GM12878 (cell line): Measurements from ENCODE around the gene LRIG3. TPM values are rescaled to one million over a fixed set of nuclear protein-coding genes. Genes with fewer than 3 reads are reported as not detected.

Experiments
- ATAC-seq: fragments of 200-7000 bp; cut with Tn5 transposase; 3 replicates; pipeline ENCODE4 v1.9.1; 2020; ENCODE audit warnings: mild to moderate bottlenecking, moderate library complexity
- BruUV-seq: library from RNA; stranded (reverse); fragments of 400-500 nt; replicated peaks from 2 replicates; lab custom pipeline; 2021; lab: Mats Ljungman, UMichigan
- CTCF ChIA-PET: fragments of 300-600 bp; sonication (Branson Sonifier 250); formaldehyde crosslinking; extraction: SDS; loops from one replicate; lab custom pipeline; 2021; ENCODE audit warnings: inconsistent platforms; lab: Yijun Ruan, JAX
- POLR2A ChIA-PET: fragments of 350-600 bp; formaldehyde crosslinking; extraction: SDS; loops from one replicate; lab custom pipeline; 2021; ENCODE audit warnings: inconsistent platforms; lab: Charles Lee
- RAD21 ChIA-PET: fragments of 300-600 bp; sonication (Branson Sonifier 250); formaldehyde crosslinking; loops from one replicate; lab custom pipeline; 2023; ENCODE audit warnings: antibody characterized with exemption; ENCODE audit not compliant: unreplicated experiment; lab: Charles Lee
- SMC1A ChIA-PET: fragments of 300-600 bp; sonication (Branson Sonifier 250); formaldehyde crosslinking; loops from one replicate; lab custom pipeline; 2023; ENCODE audit not compliant: unreplicated experiment, uncharacterized antibody; lab: Charles Lee
- DNase-seq: peaks from one replicate; pipeline ENCODE4 v3.0.0-alpha.2; 2011; ENCODE audit warnings: low read depth, low spot score
- FAIRE-seq: peaks from 3 replicates; lab custom pipeline; 2011; peaks lifted over from hg19 to GRCh38; lab: Jason Lieb, UNC
- H2AFZ ChIP-seq: 2 replicates; pipeline ENCODE4 v1.6.0; 2011; ENCODE audit warnings: low read depth, low read length, control low read depth; ENCODE audit not compliant: control insufficient read depth
- H3K27ac ChIP-seq: 2 replicates; pipeline ENCODE4 v1.5.1; 2011; ENCODE audit warnings: control low read depth; ENCODE audit not compliant: control insufficient read depth, insufficient read depth
- H3K27me3 ChIP-seq, 2 experiments: replicated peaks in 1 of 2; 2 replicates each; pipeline versions ENCODE4 v1.6.0 to v1.6.1; 2011; ENCODE audit warnings: low read length in 1 of 2; ENCODE audit not compliant: control insufficient read depth in 2 of 2, insufficient read depth in 2 of 2
- H3K36me3 ChIP-seq, 2 experiments: 2 replicates each; pipeline ENCODE4 v1.5.1; 2011; ENCODE audit warnings: low read length in 1 of 2; ENCODE audit not compliant: control insufficient read depth in 2 of 2, insufficient read depth in 2 of 2
- H3K4me1 ChIP-seq: 2 replicates; pipeline ENCODE4 v1.6.1; 2011; ENCODE audit warnings: mild to moderate bottlenecking, low read length, moderate library complexity, mixed read lengths; ENCODE audit not compliant: control insufficient read depth, insufficient read depth
- H3K4me2 ChIP-seq: 2 replicates; pipeline ENCODE4 v1.6.0; 2011; ENCODE audit warnings: control low read depth; ENCODE audit not compliant: control insufficient read depth, insufficient read depth
- H3K4me3 ChIP-seq: fragments of 200-600 bp; sonication (generic); 2 replicates; pipeline ENCODE4 v1.5.1; 2016
- H3K79me2 ChIP-seq: 2 replicates; pipeline ENCODE4 v1.6.0; 2011; ENCODE audit warnings: low read length; ENCODE audit not compliant: control insufficient read depth, insufficient read depth
- H3K9ac ChIP-seq: 2 replicates; pipeline ENCODE4 v1.8.0; 2011; ENCODE audit warnings: low read length, control low read depth, mixed read lengths; ENCODE audit not compliant: control insufficient read depth, insufficient read depth
- H3K9me3 ChIP-seq: replicated peaks from 3 replicates; pipeline ENCODE4 v1.5.1; 2011; ENCODE audit warnings: mild to moderate bottlenecking, low read length; ENCODE audit not compliant: control insufficient read depth, insufficient read depth
- H4K20me1 ChIP-seq: 2 replicates; pipeline ENCODE4 v1.6.0; 2011; ENCODE audit not compliant: control insufficient read depth, insufficient read depth
- BCL3 ChIP-seq: IDR thresholded peaks from 2 replicates; pipeline ENCODE4 v1.6.1; 2011; ENCODE audit warnings: borderline replicate concordance, low read depth, mild to moderate bottlenecking, moderate library complexity, low read length; ENCODE audit not compliant: insufficient read depth, poor library complexity, severe bottlenecking
- CUX1 ChIP-seq: IDR thresholded peaks from 2 replicates; pipeline ENCODE4 v1.6.1; 2012; ENCODE audit warnings: improper control_type of control experiment, low read depth, low read length; ENCODE audit not compliant: insufficient replicate concordance
- FOXK2 ChIP-seq: fragments of 450-650 bp; IDR thresholded peaks from 2 replicates; pipeline ENCODE4 v1.6.1; 2017; ENCODE audit warnings: mild to moderate bottlenecking, moderate library complexity
- GATAD2B ChIP-seq: fragments of 450-650 bp; conservative IDR thresholded peaks from 2 replicates; pipeline ENCODE4 v1.6.1; 2017; ENCODE audit warnings: low read depth, mild to moderate bottlenecking, moderate library complexity
- HSF1 ChIP-seq: fragments of 150-350 bp; IDR thresholded peaks from 2 replicates; pipeline ENCODE4 v1.6.1; 2014; ENCODE audit warnings: mild to moderate bottlenecking, low read depth, low read length
- IRF4 ChIP-seq: IDR thresholded peaks from 2 replicates; pipeline ENCODE4 v1.6.1; 2011; ENCODE audit warnings: low read depth, low read length
- LARP7 ChIP-seq: fragments of 450-650 bp; IDR thresholded peaks from 2 replicates; pipeline ENCODE4 v1.6.1; 2017; ENCODE audit warnings: mild to moderate bottlenecking
- SKIL ChIP-seq: fragments of 450-650 bp; IDR thresholded peaks from 2 replicates; pipeline ENCODE4 v1.6.1; 2017; ENCODE audit warnings: mild to moderate bottlenecking, low read depth, inconsistent platforms; ENCODE audit not compliant: poor library complexity, severe bottlenecking
- SP1 ChIP-seq: IDR thresholded peaks from one replicate; pipeline ENCODE4 v1.6.1; 2011; ENCODE audit warnings: low read depth, low read length
- ZNF622 ChIP-seq: fragments of 450-650 bp; IDR thresholded peaks from 2 replicates; pipeline ENCODE4 v1.6.1; 2017; ENCODE audit warnings: mild to moderate bottlenecking, inconsistent platforms
- WGBS: methylation state at CpG from one replicate; pipeline ENCODE4 v1.1.6; 2016; ENCODE audit warnings: low lambda C conversion rate; ENCODE audit not compliant: insufficient replicate concordance, insufficient coverage; ENCODE audit errors: missing lambda C conversion rate; 5-methylcytosine and 5-hydroxymethylcytosine counted together
- in situ Hi-C: fragments of 300-500 bp; cut with MboI; formaldehyde crosslinking; loops from 9 replicates; pipeline ENCODE4 v1.14.3; 2018; ENCODE audit warnings: mixed read lengths
- intact Hi-C: fragments of 100-400 bp; cut with micrococcal nuclease; formaldehyde crosslinking; loops from one replicate; pipeline ENCODE4 v1.14.2; 2022; ENCODE audit not compliant: unreplicated experiment
- polyA plus RNA-seq, 11 experiments: library from polyadenylated mRNA; depleted of rRNA in 4 of 11; unstranded in 6 of 11; stranded (reverse) in 5 of 11; fragments of >200 nt; fragmentation: Nextera tagmentation in 4 of 11; fragmentation: Illumina TruSeq in 1 of 11; extraction: Ambion mirVana in 4 of 11; extraction: Trizol in 1 of 11; gene quantifications; 1 replicate in 1 of 11; 2 replicates in 10 of 11; pipeline versions ENCODE4 v1.2.1 to v1.2.3, GENCODE V29; 2011 to 2016; ENCODE audit warnings: inconsistent platforms in 2 of 11, missing spikeins in 2 of 11, low read depth in 1 of 11
- total RNA-seq, 4 experiments: library from RNA; depleted of rRNA in 3 of 4; stranded (reverse); fragments of >200 nt in 3 of 4; fragmentation: Illumina TruSeq in 1 of 4; extraction: Trizol in 1 of 4; gene quantifications; 2 replicates each; pipeline versions ENCODE4 v1.2.1 to v1.2.3, GENCODE V29; 2013 to 2021

LRIG3 gene
- total and polyA plus RNA-seq, 10 of the 15 experiments (the other 5 are each of a cell fraction or from before 2014, with no cell fraction given), result 0.95 to 8.5 (median 5.0) TPM

- TF ChIP-seq CUX1, result no peak
- no peak for TF ChIP-seq BCL3
- TF ChIP-seq, all 136 proteins: peak for 0
Measured at GRCh38 chr12:58906917-58907316, 13.4 kb downstream of the LRIG3 start (continued).

GRCh38 chr12:58905422-58905821, 14.9 kb downstream of the LRIG3 start:
- H3K79me2 ChIP-seq, result no peaks in the 10 kb centered on the region
- no peak overlapping the region for H3K27ac ChIP-seq
- H3K4me3 ChIP-seq, result no peak overlapping the region
- no peak for DNase-seq
- H3K4me2 ChIP-seq, result no peak overlapping the region
- ChIA-PET RAD21 (no interaction called here), SMC1A (no interaction called here), POLR2A (no interaction called here), CTCF (interaction anchor here (0.9 kb wide), 1 partner anchor 9 kb away, joined by 3 read pairs; no protein-coding TSS in a partner anchor)
- WGBS, result 39% methylated on average over 9 of the region's 9 CpGs
- no peak overlapping the region for H3K9ac ChIP-seq
- in situ Hi-C loops, result no loop called here
- ATAC-seq, result no peak
- H4K20me1 ChIP-seq, result no peaks in the 10 kb centered on the region
- no peak for FAIRE-seq
- no peaks in the 10 kb centered on the region for H3K36me3 ChIP-seq
- H3K4me1 ChIP-seq, result no peaks in the 10 kb centered on the region
- H3K9me3 ChIP-seq, result no peaks in the 10 kb centered on the region
- intact Hi-C loops, result no loop called here
- no peak overlapping the region for H2AFZ ChIP-seq
- BruUV-seq, result no TSS peak
- H3K27me3 ChIP-seq, result no peaks in the 10 kb centered on the region
- TF ChIP-seq SP1, result no peak
- TF ChIP-seq SKIL, result no peak
- TF ChIP-seq HSF1, result no peak
- TF ChIP-seq GATAD2B, result no peak
- TF ChIP-seq LARP7, result no peak
- TF ChIP-seq IRF4, result no peak
- TF ChIP-seq FOXK2, result no peak
- TF ChIP-seq ZNF622, result no peak
